ENCODE measurements around the gene CDCA5. TPM values are rescaled to one million over a fixed set of nuclear protein-coding genes. Genes with fewer than 3 reads are reported as not detected.

Gene CDCA5
- polyA plus RNA-seq, 3 donors: 0.20 to 0.28 TPM; not detected in 1

DNA sequence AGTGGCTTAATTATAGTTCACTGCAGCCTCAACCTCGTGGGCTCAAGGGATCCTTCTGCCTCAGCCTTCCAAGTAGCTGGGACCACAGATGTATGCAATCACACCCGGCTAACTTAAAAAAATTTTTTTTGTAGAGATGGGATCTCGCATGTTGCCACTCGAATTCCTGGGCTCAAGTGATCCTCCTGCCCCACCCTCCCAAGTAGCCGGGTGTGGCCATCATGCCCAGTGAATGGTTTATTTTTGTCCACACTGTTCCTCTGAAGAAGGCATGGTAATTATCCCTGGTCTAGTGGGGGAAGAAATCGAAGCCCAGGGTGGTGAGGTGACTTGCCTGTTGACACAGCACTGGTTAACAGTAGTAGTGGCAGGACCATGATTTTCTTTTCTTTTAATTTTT lies 40.9 kb downstream of the CDCA5 start:
- no peak overlapping the region for H2AFZ ChIP-seq (ENCODE audit: insufficient read depth, low read depth, low read length, poor library complexity, severe bottlenecking)
- peaks cover 4% of the 10 kb centered on the region for H4K20me1 ChIP-seq (ENCODE audit: insufficient read depth, low read length)
- H3K27me3 ChIP-seq (ENCODE audit: control insufficient read depth in 2 of 2, insufficient read depth in 2 of 2, low read length in 2 of 2): no peaks in the 10 kb centered on the region
- H3K4me1 ChIP-seq (ENCODE audit: control insufficient read depth in 1 of 2, insufficient read depth in 2 of 2, low read length in 2 of 2): peaks cover 55 to 78% of the 10 kb centered on the region in 2 donors
- intact Hi-C loops (cut with micrococcal nuclease): no loop called here
- no peak overlapping the region for H3K4me2 ChIP-seq (replicated peaks; ENCODE audit: extremely low read depth, low read length, poor library complexity, severe bottlenecking)
- H3K9me3 ChIP-seq (replicated peaks in 1 of 2; ENCODE audit: control insufficient read depth in 1 of 2, insufficient read depth in 1 of 2, low read length in 2 of 2): no peaks in the 10 kb centered on the region
- H3K4me1 Mint-ChIP-seq: peaks cover 50% of the 10 kb centered on the region
- no peak overlapping the region for H3K4me3 ChIP-seq (replicated peaks in 1 of 3; ENCODE audit: low read depth in 2 of 3, low read length in 3 of 3)
- H3K79me2 ChIP-seq (ENCODE audit: insufficient read depth, low read length): peaks cover 29% of the 10 kb centered on the region
- H3K27ac Mint-ChIP-seq: peak overlapping the region in 2 of 7 donors; percentile 32 to 35
- no peak for DNase-seq
- no peak overlapping the region for H3K9ac ChIP-seq (ENCODE audit: insufficient read depth, low read length, poor library complexity, severe bottlenecking)
- no peak overlapping the region for H3K27ac ChIP-seq (ENCODE audit: low read depth in 1 of 2, low read length in 2 of 2)
- TF ChIP-seq, protein P1, sequence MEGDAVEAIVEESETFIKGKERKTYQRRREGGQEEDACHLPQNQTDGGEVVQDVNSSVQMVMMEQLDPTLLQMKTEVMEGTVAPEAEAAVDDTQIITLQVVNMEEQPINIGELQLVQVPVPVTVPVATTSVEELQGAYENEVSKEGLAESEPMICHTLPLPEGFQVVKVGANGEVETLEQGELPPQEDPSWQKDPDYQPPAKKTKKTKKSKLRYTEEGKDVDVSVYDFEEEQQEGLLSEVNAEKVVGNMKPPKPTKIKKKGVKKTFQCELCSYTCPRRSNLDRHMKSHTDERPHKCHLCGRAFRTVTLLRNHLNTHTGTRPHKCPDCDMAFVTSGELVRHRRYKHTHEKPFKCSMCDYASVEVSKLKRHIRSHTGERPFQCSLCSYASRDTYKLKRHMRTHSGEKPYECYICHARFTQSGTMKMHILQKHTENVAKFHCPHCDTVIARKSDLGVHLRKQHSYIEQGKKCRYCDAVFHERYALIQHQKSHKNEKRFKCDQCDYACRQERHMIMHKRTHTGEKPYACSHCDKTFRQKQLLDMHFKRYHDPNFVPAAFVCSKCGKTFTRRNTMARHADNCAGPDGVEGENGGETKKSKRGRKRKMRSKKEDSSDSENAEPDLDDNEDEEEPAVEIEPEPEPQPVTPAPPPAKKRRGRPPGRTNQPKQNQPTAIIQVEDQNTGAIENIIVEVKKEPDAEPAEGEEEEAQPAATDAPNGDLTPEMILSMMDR (IDR thresholded peaks at IDR 0.05): no peak
- no peaks in the 10 kb centered on the region for H3K9me3 Mint-ChIP-seq
- H3K4me3 Mint-ChIP-seq: no peak overlapping the region
- no CpG with 5 or more reads among the region's 6 CpGs for WGBS (ENCODE audit: insufficient coverage)
- peaks cover 0 to 5% (median 2%) of the 10 kb centered on the region in 3 donors for H3K27me3 Mint-ChIP-seq (ENCODE audit: low read depth in 3 of 3)
- H3K36me3 Mint-ChIP-seq: peaks cover 9 to 31% of the 10 kb centered on the region in 2 donors
- peaks cover 3 to 24% of the 10 kb centered on the region in 2 donors for H3K36me3 ChIP-seq (replicated peaks in 1 of 2; ENCODE audit: control insufficient read depth in 1 of 2, insufficient read depth in 2 of 2, low read length in 2 of 2)

DNA sequence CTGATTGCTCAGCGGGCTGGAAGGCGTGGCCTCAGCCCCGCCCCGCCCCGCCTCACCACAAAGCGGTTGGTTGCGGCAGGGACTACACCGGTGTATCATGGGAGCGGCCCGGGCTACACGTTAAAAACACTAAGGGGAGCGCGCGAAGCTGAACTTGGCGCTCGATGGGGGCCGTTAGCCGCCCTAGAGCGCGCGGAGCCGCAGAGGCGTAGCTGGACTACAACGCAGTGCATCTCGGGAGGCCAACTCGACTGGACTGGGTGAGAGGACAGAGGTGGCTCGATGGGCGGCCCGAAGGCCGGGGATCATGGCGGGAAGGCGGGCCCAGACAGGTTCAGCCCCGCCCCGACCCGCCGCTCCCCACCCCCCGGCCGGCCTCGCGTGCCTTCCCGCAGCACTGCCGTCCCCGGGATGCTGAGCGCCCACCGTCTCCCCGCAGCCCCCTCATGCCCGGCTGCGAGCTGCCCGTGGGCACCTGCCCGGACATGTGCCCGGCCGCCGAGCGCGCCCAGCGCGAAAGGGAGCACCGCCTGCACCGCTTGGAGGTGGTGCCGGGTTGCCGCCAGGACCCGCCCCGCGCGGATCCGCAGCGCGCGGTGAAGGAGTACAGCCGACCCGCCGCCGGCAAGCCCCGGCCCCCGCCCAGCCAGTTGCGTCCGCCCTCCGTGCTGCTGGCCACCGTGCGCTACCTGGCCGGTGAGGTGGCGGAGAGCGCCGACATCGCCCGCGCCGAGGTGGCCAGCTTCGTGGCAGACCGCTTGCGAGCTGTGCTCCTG lies 42.8 kb downstream of the CDCA5 start, which contains the start of gene SAC3D1:
SAC3D1 (plus strand) TSS at position 364 of the 776 bp plus-strand sequence; CDS start at position 447, 83 bp downstream.
- peak within 1 kb of the TSS; percentile 76 to 83 for H3K27ac ChIP-seq (ENCODE audit: low read depth in 1 of 2, low read length in 2 of 2)
- intact Hi-C loops (cut with micrococcal nuclease): no loop called here
- H3K4me3 ChIP-seq (replicated peaks in 1 of 3; ENCODE audit: low read depth in 2 of 3, low read length in 3 of 3): peak within 1 kb of the TSS; percentile 72 to 95 (median 74)
- H3K36me3 ChIP-seq (replicated peaks in 1 of 2; ENCODE audit: control insufficient read depth in 1 of 2, insufficient read depth in 2 of 2, low read length in 2 of 2): peaks cover 14 to 39% of the 10 kb centered on the region in 2 donors
- peak within 1 kb of the TSS; percentile 69 for H3K9ac ChIP-seq (ENCODE audit: insufficient read depth, low read length, poor library complexity, severe bottlenecking)
- Mint-ChIP-seq H3K27me3 (ENCODE audit: low read depth in 3 of 3) (peaks cover 0 to 2% (median 0%) of the 10 kb centered on the region in 3 donors), H3K27ac (peak within 1 kb of the TSS; percentile 89 to 98 (median 95)), H3K36me3 (peaks cover 21 to 49% of the 10 kb centered on the region in 2 donors), H3K4me3 (peak within 1 kb of the TSS; percentile 91 to 95), H3K9me3 (no peaks in the 10 kb centered on the region), H3K4me1 (peaks cover 34% of the 10 kb centered on the region)
- TF ChIP-seq, protein P1 (IDR thresholded peaks at IDR 0.05): no peak
- H3K27me3 ChIP-seq (ENCODE audit: control insufficient read depth in 2 of 2, insufficient read depth in 2 of 2, low read length in 2 of 2): no peaks in the 10 kb centered on the region
- no peaks in the 10 kb centered on the region for H3K9me3 ChIP-seq (replicated peaks in 1 of 2; ENCODE audit: control insufficient read depth in 1 of 2, insufficient read depth in 1 of 2, low read length in 2 of 2)
- peaks cover 24% of the 10 kb centered on the region for H3K79me2 ChIP-seq (ENCODE audit: insufficient read depth, low read length)
- peaks cover 4% of the 10 kb centered on the region for H4K20me1 ChIP-seq (ENCODE audit: insufficient read depth, low read length)
- under 1% methylated on average over 91 of the region's 91 CpGs for WGBS (ENCODE audit: insufficient coverage)
- peak; percentile 72 to 77 (median 73) for DNase-seq
- H2AFZ ChIP-seq (ENCODE audit: insufficient read depth, low read depth, low read length, poor library complexity, severe bottlenecking): peak within 1 kb of the TSS; percentile 89
- H3K4me2 ChIP-seq (replicated peaks; ENCODE audit: extremely low read depth, low read length, poor library complexity, severe bottlenecking): peak within 1 kb of the TSS; percentile 95
- H3K4me1 ChIP-seq (ENCODE audit: control insufficient read depth in 1 of 2, insufficient read depth in 2 of 2, low read length in 2 of 2): peaks cover 41 to 60% of the 10 kb centered on the region in 2 donors

All from CD14-positive monocyte (primary cell).